Measurements from ENCODE around the gene LIME1. TPM values are rescaled to one million over a fixed set of nuclear protein-coding genes. Genes with fewer than 3 reads are reported as not detected.

The LIME1 gene
- total and polyA plus RNA-seq, 9 of the 15 experiments (the other 6 are each of a cell fraction or from before 2014, with no cell fraction given) = 0.11 to 17.1 (median 2.8) TPM; not detected in 2

DNA sequence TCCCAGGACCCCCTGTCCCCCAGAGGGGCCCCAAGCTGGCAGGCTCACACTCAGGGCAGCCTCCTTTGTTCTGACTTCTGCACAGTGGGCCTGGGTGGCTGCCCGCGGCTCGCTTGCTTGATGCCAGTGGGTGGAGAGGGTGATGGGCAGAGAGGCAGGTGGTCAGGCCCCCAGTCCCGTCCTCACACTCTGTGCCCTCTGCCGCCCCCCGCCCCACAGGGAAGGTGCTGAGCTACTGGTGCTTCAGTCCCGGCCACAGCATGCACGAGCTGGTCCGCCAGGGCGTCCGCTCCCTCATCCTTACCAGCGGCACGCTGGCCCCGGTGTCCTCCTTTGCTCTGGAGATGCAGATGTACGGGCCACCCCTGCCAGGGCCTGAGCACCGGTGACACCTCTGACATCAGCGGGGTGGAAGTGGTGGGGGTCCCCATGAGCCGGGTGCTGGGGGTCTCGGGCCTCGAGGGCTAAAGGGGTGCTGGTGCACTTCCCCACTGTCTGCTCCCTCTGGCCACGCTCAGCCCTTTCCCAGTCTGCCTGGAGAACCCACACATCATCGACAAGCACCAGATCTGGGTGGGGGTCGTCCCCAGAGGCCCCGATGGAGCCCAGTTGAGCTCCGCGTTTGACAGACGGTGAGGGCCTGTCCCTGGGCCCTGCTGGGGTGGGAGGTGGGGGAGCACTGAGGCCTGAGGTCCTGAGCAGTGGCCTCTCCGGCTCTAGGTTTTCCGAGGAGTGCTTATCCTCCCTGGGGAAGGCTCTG is 48.9 kb upstream of the LIME1 start:
- Histone ChIP-seq H4K20me1 (replicated peaks; ENCODE audit: control insufficient read depth, insufficient read depth, low read length) (no peaks in the 10 kb centered on the region), H2AFZ (ENCODE audit: low read depth, low read length) (no peak overlapping the region), H3K79me2 (ENCODE audit: control insufficient read depth, insufficient read depth, low read length) (no peaks in the 10 kb centered on the region), H3K4me1 (replicated peaks in 1 of 2; ENCODE audit: control insufficient read depth in 2 of 2, insufficient read depth in 2 of 2, low read length in 2 of 2) (peaks cover 9 to 72% of the 10 kb centered on the region in 2 experiments), H3K27ac (ENCODE audit: extremely low read depth, low read depth, low read length) (no peak overlapping the region), H3K9me3 (replicated peaks; ENCODE audit: control insufficient read depth, insufficient read depth, low read depth, low read length) (no peaks in the 10 kb centered on the region), H3K36me3 (ENCODE audit: control insufficient read depth, insufficient read depth, low read length) (peaks cover 30% of the 10 kb centered on the region; the same call in 2 of the 3 replicates), H3K4me3 (no peak overlapping the region), H3K9me1 (ENCODE audit: control insufficient read depth, insufficient read depth, low read length) (no peaks in the 10 kb centered on the region), H3K4me2 (ENCODE audit: insufficient read depth, low read length) (no peak overlapping the region), H3K9ac (ENCODE audit: insufficient read depth in 1 of 2, low read depth in 2 of 2, low read length in 2 of 2) (peak overlapping the region in 1 of 2 experiments; percentile 91; a peak in 2 of 4 replicates), H3K27me3 (ENCODE audit: control insufficient read depth in 2 of 2, insufficient read depth in 2 of 2, low read length in 2 of 2) (no peaks in the 10 kb centered on the region)
- ATAC-seq (no peak), DNase-seq (ENCODE audit: extremely low read depth in 1 of 4, low spot score in 3 of 4) (no peak), FAIRE-seq (no peak)
- intact Hi-C loops (cut with micrococcal nuclease) (no loop called here), in situ Hi-C loops (cut with MboI) (no loop called here)
- ChIA-PET CTCF (ENCODE audit: low intra/inter-chr PET ratio) (no interaction called here), POLR2A (interaction anchor here (1.0 to 1.2 kb wide), 3 partner anchors 20 to 25 kb away, joined by 3 to 4 read pairs (median 3); partner anchors contain the start of genes ARFRP1 and ZGPAT)
- BruUV-seq (replicated peaks) = no TSS peak
- WGBS (ENCODE audit: insufficient coverage, low coverage, missing lambda C conversion rate) = 90% methylated on average over 24 of the region's 29 CpGs
- TF ChIP-seq POLR2G (IDR thresholded peaks at IDR 0.05; ENCODE audit: low read depth, low read length) (peak; percentile 76), RBFOX2 (IDR thresholded peaks at IDR 0.05; ENCODE audit: low read depth, low read length) (0 out of 2 replicates have a peak, but pooled peaks have one; percentile 13), NCOA1 (IDR thresholded peaks at IDR 0.05; ENCODE audit: low read depth) (no peak), ZBTB7A (IDR thresholded peaks at IDR 0.05; ENCODE audit: borderline replicate concordance, control insufficient read depth, low read depth, low read length) (peak; percentile 21; the same call in 1 of the 2 replicates)
